GM10847 (cell line): ENCODE data around the gene HAPLN2.

Source experiments
- POLR2A ChIP-seq: IDR thresholded peaks from 2 replicates; pipeline ENCODE4 v1.6.1; 2011; ENCODE audit not compliant: insufficient read length; ENCODE audit errors: extremely low read depth

The HAPLN2 gene

GRCh38 chr1:156618853-156619581 is at the start of gene HAPLN2:
Gene HAPLN2, plus strand, starts transcription at chr1:156619415. Its CDS starts 4,076 bp downstream, at chr1:156623491.
- TF ChIP-seq POLR2A: no peak

- TF ChIP-seq POLR2A: no peak
These were observed 47.9 kb upstream of the HAPLN2 start for GRCh38 chr1:156571261-156571852.

GRCh38 chr1:156571919-156572662 is 47.1 kb upstream of the HAPLN2 start, which contains the start of gene IQGAP3:
Gene IQGAP3, minus strand, starts transcription at chr1:156572565. Its CDS starts 36 bp downstream, at chr1:156572529.
- no peak for TF ChIP-seq POLR2A

- no peak for TF ChIP-seq POLR2A
These were observed 46.6 kb upstream of the HAPLN2 start for GRCh38 chr1:156572663-156573018.

- TF ChIP-seq POLR2A: no peak
These were observed 45.1 kb upstream of the HAPLN2 start for GRCh38 chr1:156574039-156574633.

GRCh38 chr1:156577550-156577949 is 41.7 kb upstream of the HAPLN2 start:
- TF ChIP-seq POLR2A: no peak

GRCh38 chr1:156578055-156578454 is 41.2 kb upstream of the HAPLN2 start:
- no peak for TF ChIP-seq POLR2A

GRCh38 chr1:156579472-156579871 is 39.7 kb upstream of the HAPLN2 start, which contains the start of gene TTC24:
Gene TTC24, plus strand, starts transcription at chr1:156579723. Its CDS starts 1,642 bp downstream, at chr1:156581365.
- no peak for TF ChIP-seq POLR2A

- TF ChIP-seq POLR2A: no peak
These were observed 37.4 kb upstream of the HAPLN2 start for GRCh38 chr1:156581661-156582387.

GRCh38 chr1:156582388-156583017 is 36.7 kb upstream of the HAPLN2 start:
- TF ChIP-seq POLR2A: no peak

- no peak for TF ChIP-seq POLR2A
These were observed 35.2 kb upstream of the HAPLN2 start for GRCh38 chr1:156583821-156584622.

GRCh38 chr1:156584813-156585212 is 34.4 kb upstream of the HAPLN2 start:
- TF ChIP-seq POLR2A: no peak

GRCh38 chr1:156586323-156586722 is 32.9 kb upstream of the HAPLN2 start:
- no peak for TF ChIP-seq POLR2A
